Measurements from ENCODE around the gene F2RL1. TPM values are rescaled to one million over a fixed set of nuclear protein-coding genes. Genes with fewer than 3 reads are reported as not detected.
"Not testable (repeated sequence)": the region's sequence is repeated elsewhere in the genome, so short reads cannot be mapped to it uniquely, and the experiment has no call there.

The F2RL1 gene
- total RNA-seq, result 1 to 10 TPM; 1.8 to 2.2 TPM

DNA sequence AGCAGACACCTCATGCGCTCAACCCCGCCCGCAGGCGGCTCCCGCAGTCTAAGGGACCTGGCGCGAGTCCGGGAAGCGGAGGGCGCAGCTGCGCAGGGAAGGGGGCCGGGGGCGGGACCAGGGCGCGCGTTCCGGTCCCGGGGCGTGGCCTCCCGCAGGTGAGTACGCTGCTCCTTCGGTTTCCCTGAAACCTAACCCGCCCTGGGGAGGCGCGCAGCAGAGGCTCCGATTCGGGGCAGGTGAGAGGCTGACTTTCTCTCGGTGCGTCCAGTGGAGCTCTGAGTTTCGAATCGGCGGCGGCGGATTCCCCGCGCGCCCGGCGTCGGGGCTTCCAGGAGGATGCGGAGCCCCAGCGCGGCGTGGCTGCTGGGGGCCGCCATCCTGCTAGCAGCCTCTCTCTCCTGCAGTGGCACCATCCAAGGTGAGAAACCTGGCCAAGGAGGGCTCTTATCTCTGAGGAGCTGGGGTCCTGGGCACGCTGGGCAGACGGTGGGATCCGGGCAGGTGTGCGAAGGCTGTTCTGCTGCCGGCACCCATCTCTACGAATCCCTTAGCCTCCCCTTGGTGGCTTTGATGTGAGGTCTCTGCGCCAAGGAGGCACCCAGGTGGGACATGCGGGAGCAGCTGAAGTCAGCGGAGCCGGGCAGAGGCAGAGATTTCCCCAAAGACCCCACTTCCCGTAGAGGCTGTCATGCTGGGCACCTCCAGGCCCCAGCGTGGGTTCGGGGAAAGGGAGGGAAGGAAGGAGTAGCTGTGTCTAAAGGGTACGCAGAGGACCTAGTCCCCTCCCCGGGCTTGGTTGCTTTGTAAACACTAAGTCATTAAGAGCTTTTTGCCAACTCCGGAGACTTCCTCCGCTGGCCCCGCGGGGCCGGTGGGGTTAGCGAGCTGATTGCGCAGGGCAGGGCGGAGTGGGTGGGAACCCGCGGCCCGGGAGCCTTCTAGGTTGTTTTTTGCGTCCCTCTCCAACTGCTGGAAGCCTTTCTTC lies at the start of gene F2RL1:
TSS of gene F2RL1 (plus strand) at position 187 of the 988 bp plus-strand sequence. CDS start at position 340, 153 bp downstream.
- intact Hi-C loops (cut with micrococcal nuclease), result no loop called here
- ChIA-PET CTCF (interaction anchor here (0.6 to 1.8 kb wide), 6 partner anchors 13 to 679 kb away, joined by 3 to 5 read pairs (median 4); no protein-coding TSS in a partner anchor), POLR2A (no interaction called here)
- Mint-ChIP-seq H3K9me3 (no peaks in the 10 kb centered on the region), H3K27ac (no peak within 1 kb of the TSS), H3K4me1 (ENCODE audit: low read depth) (peaks cover 10% of the 10 kb centered on the region), H3K36me3 (ENCODE audit: low read depth) (peaks cover 3% of the 10 kb centered on the region), H3K27me3 (peaks cover 25% of the 10 kb centered on the region), H3K4me3 (peak within 1 kb of the TSS; percentile 79)
- ATAC-seq (peak; percentile 60), DNase-seq (peak; percentile 47)
- TF ChIP-seq, protein P1, sequence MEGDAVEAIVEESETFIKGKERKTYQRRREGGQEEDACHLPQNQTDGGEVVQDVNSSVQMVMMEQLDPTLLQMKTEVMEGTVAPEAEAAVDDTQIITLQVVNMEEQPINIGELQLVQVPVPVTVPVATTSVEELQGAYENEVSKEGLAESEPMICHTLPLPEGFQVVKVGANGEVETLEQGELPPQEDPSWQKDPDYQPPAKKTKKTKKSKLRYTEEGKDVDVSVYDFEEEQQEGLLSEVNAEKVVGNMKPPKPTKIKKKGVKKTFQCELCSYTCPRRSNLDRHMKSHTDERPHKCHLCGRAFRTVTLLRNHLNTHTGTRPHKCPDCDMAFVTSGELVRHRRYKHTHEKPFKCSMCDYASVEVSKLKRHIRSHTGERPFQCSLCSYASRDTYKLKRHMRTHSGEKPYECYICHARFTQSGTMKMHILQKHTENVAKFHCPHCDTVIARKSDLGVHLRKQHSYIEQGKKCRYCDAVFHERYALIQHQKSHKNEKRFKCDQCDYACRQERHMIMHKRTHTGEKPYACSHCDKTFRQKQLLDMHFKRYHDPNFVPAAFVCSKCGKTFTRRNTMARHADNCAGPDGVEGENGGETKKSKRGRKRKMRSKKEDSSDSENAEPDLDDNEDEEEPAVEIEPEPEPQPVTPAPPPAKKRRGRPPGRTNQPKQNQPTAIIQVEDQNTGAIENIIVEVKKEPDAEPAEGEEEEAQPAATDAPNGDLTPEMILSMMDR (IDR thresholded peaks at IDR 0.05), result no peak

GRCh38 chr5:76771041-76771440 lies 47.8 kb upstream of the F2RL1 start:
- intact Hi-C loops (cut with micrococcal nuclease); H3K4me3 Mint-ChIP-seq; CTCF ChIA-PET; H3K4me1 Mint-ChIP-seq (ENCODE audit: low read depth); DNase-seq; H3K9me3 Mint-ChIP-seq; POLR2A ChIA-PET; ATAC-seq; H3K27me3 Mint-ChIP-seq; H3K27ac Mint-ChIP-seq; H3K36me3 Mint-ChIP-seq (ENCODE audit: low read depth): not testable (repeated sequence)

DNA sequence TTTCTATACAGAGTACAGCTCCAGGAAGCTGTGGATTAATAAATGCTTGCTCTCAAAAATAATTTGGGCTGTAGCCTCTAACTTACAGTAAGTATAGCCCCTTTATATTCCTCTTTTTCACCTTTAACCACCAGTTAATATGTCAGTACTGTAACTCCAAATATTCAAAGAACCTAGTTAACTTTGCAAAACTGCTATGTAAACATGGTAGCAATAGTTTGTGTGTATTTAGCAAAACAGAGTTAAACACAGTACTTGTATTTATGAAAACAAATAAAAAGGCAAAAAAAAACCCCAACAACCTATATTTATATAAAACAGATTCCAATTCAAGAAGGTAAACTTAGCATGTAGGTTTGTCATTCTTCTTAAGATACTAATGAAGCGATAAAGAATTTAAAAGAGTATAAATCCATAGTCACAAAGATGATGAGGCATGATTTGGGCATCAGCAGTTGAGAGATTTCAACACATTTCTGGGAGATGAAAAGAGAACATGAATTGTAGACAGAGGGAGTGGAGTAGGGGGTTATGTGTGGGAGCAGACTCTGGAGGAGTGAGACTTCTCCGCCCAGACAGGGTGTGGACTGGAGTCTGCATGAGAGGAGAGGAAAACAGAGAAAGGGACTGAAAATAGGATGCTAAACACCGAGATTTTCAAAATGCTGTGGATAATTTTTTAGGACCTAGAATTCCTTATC lies 47.0 kb upstream of the F2RL1 start:
- Mint-ChIP-seq H3K9me3 (no peaks in the 10 kb centered on the region), H3K27me3 (no peaks in the 10 kb centered on the region), H3K4me1 (ENCODE audit: low read depth) (peaks cover 2% of the 10 kb centered on the region), H3K36me3 (ENCODE audit: low read depth) (no peaks in the 10 kb centered on the region), H3K4me3 (no peak overlapping the region), H3K27ac (no peak overlapping the region)
- TF ChIP-seq, protein P1 (IDR thresholded peaks at IDR 0.05), result no peak
- ATAC-seq (no peak), DNase-seq (no peak)
- intact Hi-C loops (cut with micrococcal nuclease), result no loop called here
- ChIA-PET POLR2A (interaction anchor here (0.6 kb wide), 1 partner anchor 1099 kb away, joined by 3 read pairs; no protein-coding TSS in a partner anchor), CTCF (interaction anchor here (0.6 to 3.7 kb wide), 2 partner anchors 171 to 206 kb away, joined by 3 to 122 read pairs; no protein-coding TSS in a partner anchor)

GRCh38 chr5:76775921-76776320 lies 42.9 kb upstream of the F2RL1 start:
- H3K27ac Mint-ChIP-seq, result no peak overlapping the region
- intact Hi-C loops (cut with micrococcal nuclease), result loop anchor here (2.0 kb wide), 1 partner anchor 175 kb away; no protein-coding TSS in a partner anchor
- H3K9me3 Mint-ChIP-seq, result no peaks in the 10 kb centered on the region
- ATAC-seq (no peak), DNase-seq (no peak)
- ChIA-PET POLR2A (no interaction called here), CTCF (interaction anchor here (0.9 to 2.8 kb wide), 6 partner anchors 15 to 192 kb away, joined by 3 to 25 read pairs (median 12); no protein-coding TSS in a partner anchor)
- TF ChIP-seq, protein P1 (IDR thresholded peaks at IDR 0.05), result no peak
- no peak overlapping the region for H3K4me3 Mint-ChIP-seq
- no peaks in the 10 kb centered on the region for H3K27me3 Mint-ChIP-seq
- no peaks in the 10 kb centered on the region for H3K36me3 Mint-ChIP-seq (ENCODE audit: low read depth)
- H3K4me1 Mint-ChIP-seq (ENCODE audit: low read depth), result peaks cover 2% of the 10 kb centered on the region

DNA sequence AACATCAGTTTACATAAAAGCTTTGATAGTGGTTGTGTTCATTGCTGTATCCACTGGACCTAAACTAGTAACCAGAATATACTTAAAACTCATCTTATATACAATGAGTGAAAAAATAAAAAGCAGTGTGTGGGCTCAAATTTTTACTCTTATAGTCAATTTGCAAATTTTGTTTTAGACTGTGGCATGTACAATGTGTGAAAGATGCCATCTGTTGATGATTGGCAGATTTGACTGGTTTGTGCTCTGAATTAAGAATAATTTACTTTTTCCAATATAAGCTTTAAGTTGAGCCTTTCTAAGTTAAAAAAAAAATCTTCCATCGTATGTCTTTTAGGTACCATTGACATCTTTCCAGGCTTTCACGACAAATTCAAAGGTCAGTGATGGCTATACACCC lies 42.4 kb upstream of the F2RL1 start:
- Mint-ChIP-seq H3K36me3 (ENCODE audit: low read depth) (no peaks in the 10 kb centered on the region), H3K4me1 (ENCODE audit: low read depth) (peaks cover 2% of the 10 kb centered on the region), H3K4me3 (no peak overlapping the region), H3K27me3 (no peaks in the 10 kb centered on the region), H3K9me3 (no peaks in the 10 kb centered on the region), H3K27ac (no peak overlapping the region)
- TF ChIP-seq, protein P1 (IDR thresholded peaks at IDR 0.05), result no peak
- intact Hi-C loops (cut with micrococcal nuclease), result no loop called here
- CTCF ChIA-PET, result interaction anchor here (0.9 to 1.9 kb wide), 2 partner anchors 20 to 175 kb away, joined by 3 to 6 read pairs; no protein-coding TSS in a partner anchor
- ATAC-seq, result no peak
- no peak for DNase-seq
- POLR2A ChIA-PET, result no interaction called here

DNA sequence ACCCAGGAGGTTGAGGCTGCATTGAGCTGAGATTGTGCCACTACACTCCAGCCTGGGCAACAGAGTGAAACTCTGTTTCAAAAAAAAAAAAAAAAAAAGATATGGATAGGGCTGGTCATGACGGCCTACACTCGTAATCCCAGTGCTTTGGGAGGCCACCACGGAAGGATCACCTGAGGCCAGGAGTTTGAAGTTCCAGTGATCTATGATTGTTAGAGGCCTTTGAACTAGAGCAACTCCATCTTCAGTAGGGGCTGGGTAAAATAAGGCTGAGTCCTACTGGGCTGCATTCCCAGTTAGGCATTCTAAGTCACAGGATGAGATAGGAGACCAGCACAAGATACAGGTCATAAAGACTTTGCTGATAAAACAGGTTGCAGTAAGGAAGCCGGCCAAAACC lies 38.2 kb upstream of the F2RL1 start:
- DNase-seq; CTCF ChIA-PET; H3K36me3 Mint-ChIP-seq (ENCODE audit: low read depth); ATAC-seq; H3K4me3 Mint-ChIP-seq; intact Hi-C loops (cut with micrococcal nuclease); H3K4me1 Mint-ChIP-seq (ENCODE audit: low read depth); H3K27me3 Mint-ChIP-seq; H3K9me3 Mint-ChIP-seq; H3K27ac Mint-ChIP-seq: not testable (repeated sequence)
- POLR2A ChIA-PET, result interaction anchor here (0.9 kb wide), 1 partner anchor 11 kb away, joined by 3 read pairs; no protein-coding TSS in a partner anchor

All from activated CD8-positive, alpha-beta T cell treated with anti-CD3 and anti-CD28 coated beads for 36 hours (primary cell).